ENCODE measurements around the gene ELAPOR1.
A peak's percentile ranks its signal among the peaks of the same experiment; 100 is the strongest.
"Not testable (repeated sequence)": the region's sequence is repeated elsewhere in the genome, so short reads cannot be mapped to it uniquely, and the experiment has no call there.

ELAPOR1 gene

DNA sequence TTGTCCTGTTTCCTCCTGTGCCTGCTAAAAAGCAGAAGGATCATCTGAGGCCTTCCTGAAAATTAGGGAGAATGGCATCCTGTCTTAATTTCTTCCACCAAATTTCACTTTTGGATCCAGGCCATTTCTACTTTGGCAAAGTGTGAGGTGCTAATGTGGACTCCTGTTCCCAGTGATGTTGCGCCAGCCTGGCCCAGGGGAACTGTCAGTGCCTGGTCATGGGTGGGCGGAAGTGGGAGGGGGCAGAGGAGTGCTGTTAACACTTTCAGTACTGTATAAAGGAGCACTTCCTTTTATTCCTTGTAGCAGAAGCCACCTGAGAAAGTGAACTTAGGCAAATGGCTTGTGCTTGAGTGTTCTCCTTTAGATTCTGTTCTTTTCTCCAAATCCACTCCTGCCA is 19.9 kb downstream of the ELAPOR1 start:
- DNase-seq (ENCODE audit: low read depth), result no peak
- H3K4me3 ChIP-seq (ENCODE audit: low read depth, low read length), result no peak overlapping the region

DNA sequence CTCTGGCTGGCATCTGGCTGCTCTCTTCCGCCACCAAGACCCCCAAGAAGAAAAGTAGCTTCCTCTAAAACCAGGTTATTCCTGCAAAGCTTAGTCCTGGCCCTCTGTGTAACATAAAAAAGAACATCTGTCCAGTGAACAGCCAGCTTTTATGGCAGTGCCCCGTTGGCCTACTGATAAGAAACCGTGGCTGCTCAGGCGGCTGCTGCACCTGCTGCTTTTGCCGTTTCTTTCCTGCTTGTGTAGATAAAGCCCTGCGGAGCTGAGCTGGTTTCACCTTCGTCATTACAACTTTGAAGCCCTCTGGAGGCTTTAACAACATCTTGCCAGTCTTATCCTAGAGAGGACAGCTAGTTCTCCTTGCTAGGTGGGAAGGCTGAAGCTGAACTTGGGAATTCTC is 20.5 kb downstream of the ELAPOR1 start:
- H3K4me3 ChIP-seq (ENCODE audit: low read depth, low read length), result no peak overlapping the region
- no peak for DNase-seq (ENCODE audit: low read depth)

DNA sequence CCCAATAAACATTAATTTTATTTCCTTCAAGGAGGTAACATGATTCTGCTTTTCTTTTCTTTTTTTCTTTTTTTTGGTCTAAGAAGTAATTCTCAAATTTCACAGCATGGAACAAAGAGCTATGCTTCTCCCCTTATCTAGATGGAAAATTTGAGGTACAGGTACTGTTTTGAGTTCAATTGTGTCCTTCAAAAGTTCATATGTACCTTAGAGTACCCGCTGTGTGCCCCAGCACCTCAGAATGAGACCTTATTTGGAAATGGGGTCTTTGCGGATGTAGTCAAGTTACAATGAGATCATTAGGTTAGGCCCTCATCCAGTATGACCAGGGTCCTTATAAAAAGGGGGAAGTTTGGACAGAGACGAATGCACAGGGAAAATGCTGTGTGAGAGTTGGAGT is 22.0 kb downstream of the ELAPOR1 start:
- no peak overlapping the region for H3K4me3 ChIP-seq (ENCODE audit: low read depth, low read length)
- no peak for DNase-seq (ENCODE audit: low read depth)

DNA sequence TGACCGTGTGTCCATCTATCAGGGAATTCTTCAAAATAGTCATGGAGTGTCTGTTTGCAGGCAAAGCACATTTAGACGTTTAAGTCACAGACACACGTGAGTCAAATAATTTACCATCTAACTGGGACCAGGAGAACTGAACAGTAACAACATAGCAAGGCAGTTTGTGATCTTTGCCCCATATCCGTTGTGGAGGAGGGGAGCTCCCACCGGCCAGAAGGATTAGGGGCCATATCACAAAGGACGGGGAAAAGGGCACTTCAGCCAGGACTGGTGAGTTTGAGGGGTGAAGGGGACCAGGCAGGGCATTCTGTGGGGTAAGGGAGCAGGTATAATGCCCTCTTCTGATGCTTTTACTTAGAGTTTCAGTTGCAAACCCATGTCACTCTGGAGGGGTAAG is 22.9 kb downstream of the ELAPOR1 start:
- H3K4me3 ChIP-seq (ENCODE audit: low read depth, low read length), result no peak overlapping the region
- DNase-seq (ENCODE audit: low read depth), result no peak

DNA sequence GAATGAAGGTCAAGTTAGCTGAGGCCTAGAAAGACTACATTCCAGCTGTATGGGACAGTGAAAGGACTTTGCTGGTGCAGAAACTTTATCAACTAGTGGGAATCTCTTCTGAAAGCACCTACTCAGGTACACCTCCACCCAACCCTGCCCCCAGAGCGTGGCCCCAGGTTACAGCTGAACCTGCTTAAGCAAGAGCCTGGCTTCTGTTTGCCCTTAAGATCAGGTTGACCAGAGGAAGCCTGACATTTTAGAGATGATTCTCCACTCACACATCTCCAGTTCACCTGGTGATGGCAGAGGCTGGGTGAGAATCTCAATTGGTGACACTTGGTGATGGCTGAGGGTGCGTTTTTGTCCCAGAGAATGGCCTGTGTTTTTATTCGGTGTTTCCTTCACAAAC is 24.0 kb downstream of the ELAPOR1 start:
- H3K4me3 ChIP-seq (ENCODE audit: low read depth, low read length), result no peak overlapping the region
- no peak for DNase-seq (ENCODE audit: low read depth)

DNA sequence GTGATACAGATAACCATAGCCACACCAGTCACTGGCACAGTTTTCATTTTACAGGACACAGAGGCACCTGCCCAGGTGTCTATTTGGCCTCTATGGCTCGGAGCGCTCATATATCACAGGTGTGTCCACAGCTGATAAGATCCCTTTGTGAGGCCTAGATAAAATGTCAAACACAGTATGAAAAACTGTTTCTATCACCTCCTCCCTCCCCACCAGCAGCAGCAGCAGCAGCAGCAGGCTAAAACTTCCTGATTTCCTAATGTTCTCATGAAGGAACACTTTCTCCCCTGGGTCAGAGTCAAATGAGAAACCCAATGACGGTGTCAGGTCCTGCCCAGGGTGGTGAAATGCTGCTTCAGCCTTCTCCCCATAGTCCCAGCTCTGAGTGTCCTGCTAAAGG is 24.4 kb downstream of the ELAPOR1 start:
- DNase-seq (ENCODE audit: low read depth), result no peak
- no peak overlapping the region for H3K4me3 ChIP-seq (ENCODE audit: low read depth, low read length)

DNA sequence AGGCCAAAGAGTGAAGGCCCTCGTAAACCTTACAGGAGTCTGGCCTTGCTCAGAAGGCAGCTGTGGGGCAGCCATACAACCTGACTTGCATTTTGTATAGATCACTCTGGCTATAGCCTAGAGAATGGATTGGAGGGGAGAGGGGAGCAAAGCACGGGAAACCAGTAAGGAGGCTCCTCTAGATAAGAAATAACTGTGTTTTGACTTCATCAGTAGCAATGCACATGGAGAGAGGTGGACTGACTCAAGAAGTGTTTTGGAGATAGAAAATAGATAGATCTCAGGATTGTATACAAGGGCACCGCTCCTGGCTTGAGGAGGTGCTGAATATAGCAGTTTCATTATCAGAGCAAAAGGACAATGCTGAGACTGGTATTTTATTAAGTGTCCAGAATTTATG is 26.5 kb downstream of the ELAPOR1 start:
- H3K4me3 ChIP-seq (ENCODE audit: low read depth, low read length), result no peak overlapping the region

DNA sequence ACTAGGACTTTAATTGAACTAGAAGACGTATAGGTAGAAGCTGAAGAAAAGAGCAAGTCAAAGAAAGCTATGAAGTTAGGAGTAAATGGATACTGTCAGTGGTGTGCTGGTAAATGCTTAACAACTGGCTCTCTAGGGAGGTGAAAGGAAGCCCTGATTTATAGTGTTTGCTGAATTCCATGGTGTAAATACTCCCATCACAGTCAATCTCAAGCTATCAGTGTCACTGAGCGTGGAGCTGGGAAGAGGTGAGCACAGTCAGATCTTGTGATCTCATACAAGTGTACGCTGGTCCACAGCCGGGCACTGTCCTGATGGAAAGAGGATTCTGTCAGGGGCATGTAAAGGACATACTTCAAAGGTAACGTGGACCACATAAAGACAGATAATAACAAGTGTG is 28.3 kb downstream of the ELAPOR1 start:
- no peak for DNase-seq (ENCODE audit: low read depth)
- H3K4me3 ChIP-seq (ENCODE audit: low read depth, low read length), result no peak overlapping the region

More for the DNA sequence above, 26.5 kb downstream of the ELAPOR1 start:
- DNase-seq (ENCODE audit: low read depth), result no peak

DNA sequence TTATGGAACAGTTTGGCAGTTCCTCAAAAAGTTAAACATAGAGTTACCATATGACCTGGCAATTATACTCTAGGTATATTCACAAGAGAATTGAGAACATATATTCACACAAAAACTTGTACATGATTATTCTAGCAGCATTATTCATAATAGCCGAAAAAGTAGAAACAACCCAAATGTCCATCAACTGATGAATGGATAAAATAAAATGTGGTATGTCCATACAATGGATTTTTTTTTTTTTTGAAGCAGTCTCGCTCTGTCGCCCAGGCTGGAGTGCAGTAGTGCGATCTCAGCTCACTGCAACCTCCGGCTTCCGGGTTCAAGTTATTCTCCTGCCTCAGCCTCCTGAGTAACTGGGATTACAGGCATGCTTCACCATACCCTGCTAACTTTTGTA is 28.8 kb downstream of the ELAPOR1 start:
- not testable (repeated sequence) for DNase-seq (ENCODE audit: low read depth); H3K4me3 ChIP-seq (ENCODE audit: low read depth, low read length)

DNA sequence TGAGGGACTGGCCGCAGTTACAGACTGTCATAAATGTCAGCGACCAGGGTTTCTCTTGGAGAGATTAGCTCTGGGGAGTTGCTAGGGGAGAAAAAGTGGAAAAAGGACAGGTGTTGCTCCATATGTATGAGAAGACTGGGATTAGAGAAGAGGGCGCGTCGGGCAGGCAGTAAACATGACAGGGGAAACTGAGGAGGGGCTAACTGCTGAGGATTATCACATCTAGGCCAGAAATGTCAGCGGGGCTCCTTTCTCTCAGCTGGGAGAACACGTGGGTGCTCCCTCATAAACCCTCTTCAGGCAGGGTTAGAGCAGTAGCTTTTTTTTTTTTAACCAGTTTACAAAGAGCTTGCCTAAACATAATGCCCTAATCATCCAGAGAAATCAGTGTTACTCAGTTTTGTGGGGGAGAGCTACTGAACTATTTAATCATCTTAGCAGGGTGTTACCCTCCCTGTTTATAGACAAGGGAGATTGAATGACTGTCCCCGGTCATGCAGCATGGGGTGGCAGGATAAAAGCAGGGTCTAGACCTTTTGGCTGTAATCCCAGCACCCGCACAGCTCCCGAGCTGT is 35.2 kb downstream of the ELAPOR1 start:
- no peak for DNase-seq (ENCODE audit: low read depth)
- H3K4me3 ChIP-seq (ENCODE audit: low read depth, low read length), result no peak overlapping the region

DNA sequence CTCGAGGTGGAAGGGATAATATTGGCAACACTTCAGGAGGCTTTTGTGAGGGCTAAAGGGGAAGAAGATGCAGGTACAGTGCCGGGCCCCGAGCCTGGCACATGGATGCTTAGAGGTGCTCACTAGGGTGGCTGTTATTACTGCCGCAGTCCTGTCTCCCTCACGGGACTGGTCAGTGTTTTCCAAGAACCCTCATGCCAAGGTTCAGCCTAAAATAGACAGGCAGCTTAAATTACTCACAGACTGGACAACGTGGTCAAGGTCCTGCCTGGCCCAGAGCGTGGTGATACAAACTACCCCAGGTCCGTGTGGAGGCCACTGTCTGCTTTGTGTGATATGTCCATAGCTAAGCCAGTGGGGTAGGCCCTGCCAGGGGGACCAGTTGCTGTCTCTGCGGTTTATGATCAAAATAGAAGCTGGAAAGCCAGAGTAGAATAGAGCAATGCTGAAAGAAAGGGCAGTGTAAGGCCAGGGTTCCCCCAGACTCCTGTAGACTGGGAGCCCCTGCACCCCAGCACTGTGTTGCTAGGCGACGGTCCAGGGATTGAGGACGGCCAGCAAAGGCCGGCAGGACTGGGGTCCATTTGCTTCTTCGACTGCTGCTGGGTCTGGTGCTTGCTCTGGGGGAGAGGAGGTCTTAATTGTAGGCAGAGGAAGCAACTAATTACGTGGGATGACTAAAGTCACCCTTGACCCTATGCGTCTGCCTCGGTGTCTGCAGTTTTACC is 36.1 kb downstream of the ELAPOR1 start:
- DNase-seq (ENCODE audit: low read depth), result no peak

DNA sequence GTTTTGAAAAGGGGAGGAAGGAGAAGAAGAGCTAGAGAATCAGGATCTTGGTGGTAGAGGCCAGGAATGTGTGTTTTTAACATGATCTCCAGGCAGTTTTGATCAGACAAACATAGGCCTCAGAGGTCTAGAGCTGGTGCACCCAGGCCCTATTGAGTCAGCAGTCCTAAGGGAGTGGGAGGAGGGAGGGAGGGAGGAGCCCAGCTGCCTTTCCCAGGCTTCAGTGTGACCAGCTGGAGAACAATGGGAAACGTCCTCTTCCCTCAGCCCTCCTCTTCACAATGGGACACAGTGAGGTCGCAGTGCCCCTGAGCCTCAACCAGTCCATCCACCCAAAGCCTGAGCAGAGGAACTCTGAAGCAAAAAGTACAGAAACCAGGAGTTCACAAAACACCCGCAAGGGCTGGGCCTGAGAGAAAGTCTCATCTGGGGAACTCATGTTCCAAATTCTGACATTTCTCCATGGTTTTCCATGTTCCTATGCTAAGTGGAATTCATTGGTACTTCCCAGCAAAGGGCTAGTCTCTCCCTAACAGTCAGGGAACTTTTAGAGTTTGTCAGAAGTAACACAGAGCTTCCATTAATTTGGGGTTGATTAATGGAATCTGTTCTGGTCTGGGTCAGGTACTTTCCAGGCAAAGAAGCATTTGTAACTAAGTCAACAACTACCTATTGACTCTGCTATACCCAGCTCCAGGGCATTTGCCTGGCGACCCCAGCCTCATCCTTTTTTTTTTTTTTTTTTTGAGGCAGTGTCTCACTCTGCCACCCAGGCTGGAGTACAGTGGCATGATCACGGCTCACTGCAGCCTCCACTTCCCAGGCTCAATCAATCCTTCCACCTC is 37.5 kb downstream of the ELAPOR1 start:
- DNase-seq (ENCODE audit: low read depth), result peak; percentile 37
- no peak overlapping the region for H3K4me3 ChIP-seq (ENCODE audit: low read depth, low read length)

More for the DNA sequence above, 36.1 kb downstream of the ELAPOR1 start:
- no peak overlapping the region for H3K4me3 ChIP-seq (ENCODE audit: low read depth, low read length)

DNA sequence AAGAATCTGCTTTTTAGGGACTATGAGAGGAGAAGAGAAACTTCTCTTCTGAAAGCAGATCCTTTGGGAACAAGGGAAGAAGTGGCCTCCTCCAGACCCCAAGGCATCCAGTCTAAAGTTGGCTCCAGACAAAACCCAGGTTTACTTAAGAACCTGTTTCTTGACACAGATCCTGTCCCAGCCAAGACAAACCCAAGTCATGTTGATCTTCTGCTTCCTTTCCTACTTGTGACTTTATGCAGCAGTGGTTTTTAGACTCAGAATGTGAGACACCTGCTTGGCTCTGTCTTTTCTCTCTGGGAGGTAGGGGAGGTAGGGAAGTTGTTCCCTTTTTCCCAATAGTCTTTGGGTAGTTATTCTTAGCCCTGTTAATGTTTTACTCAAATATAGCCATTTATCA is 38.3 kb downstream of the ELAPOR1 start:
- DNase-seq (ENCODE audit: low read depth), result no peak
- no peak overlapping the region for H3K4me3 ChIP-seq (ENCODE audit: low read depth, low read length)

DNA sequence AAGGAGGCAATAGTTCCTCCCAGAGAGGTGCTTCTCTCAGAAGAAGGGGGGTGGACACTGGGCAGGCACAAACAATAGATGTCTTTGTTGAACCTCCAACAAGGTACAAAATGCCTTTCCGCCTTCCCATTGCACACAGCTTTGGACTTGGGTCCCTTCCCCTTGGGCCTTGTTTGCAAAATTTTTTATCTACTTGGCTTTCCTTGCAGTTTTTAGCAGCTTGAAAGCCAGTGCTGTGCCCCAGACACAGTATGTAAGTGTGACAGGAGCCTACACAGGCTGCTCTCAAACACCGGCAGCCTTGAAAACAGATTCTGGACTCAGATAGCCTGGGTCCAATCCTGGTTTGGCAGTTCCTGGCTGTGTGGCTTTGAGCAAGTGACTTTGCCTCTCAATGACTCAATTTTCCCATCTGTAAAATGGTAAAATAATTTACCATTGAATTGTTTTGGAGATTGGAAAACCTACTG is 43.0 kb downstream of the ELAPOR1 start:
- no peak for DNase-seq (ENCODE audit: low read depth)
- no peak overlapping the region for H3K4me3 ChIP-seq (ENCODE audit: low read depth, low read length)

DNA sequence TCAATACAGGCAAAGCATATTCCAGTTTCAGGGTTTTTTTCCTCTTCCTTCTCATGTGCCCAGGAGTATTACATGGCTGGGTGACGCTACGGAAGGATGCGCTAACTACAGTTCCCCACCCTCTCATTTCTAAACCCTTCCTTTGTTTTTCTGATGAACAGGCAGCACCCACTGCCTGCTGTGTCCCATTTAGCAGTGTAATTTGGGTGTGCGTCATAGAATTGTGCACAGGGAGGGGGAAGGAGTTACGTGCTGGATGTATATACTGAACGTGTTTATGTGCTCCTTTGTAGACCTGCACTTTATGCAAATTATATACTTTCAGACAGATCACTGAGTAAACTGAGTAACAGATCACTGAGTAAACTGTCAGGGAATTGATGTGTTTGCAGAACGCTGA is 44.5 kb downstream of the ELAPOR1 start:
- H3K4me3 ChIP-seq (ENCODE audit: low read depth, low read length), result no peak overlapping the region
- no peak for DNase-seq (ENCODE audit: low read depth)

DNA sequence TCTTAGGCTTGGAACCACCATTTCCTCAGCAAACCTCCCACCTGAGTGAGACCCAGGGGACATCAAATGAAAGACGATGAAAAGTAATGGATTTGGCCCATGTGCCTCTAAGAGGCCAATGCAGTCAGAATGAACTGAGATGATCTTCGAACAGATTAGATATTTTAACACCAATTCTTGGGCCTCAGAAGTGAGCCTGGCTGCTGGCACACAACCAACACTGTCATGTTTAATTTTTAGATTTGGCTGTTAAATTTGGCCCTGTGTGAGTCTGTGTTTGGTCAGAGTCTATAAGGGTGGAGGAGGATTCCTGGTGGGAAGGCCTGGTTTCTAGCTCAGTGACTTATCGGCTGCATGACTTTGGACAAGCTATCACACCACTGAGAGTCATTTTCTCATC is 45.4 kb downstream of the ELAPOR1 start:
- DNase-seq (ENCODE audit: low read depth), result no peak
- H3K4me3 ChIP-seq (ENCODE audit: low read depth, low read length), result no peak overlapping the region

DNA sequence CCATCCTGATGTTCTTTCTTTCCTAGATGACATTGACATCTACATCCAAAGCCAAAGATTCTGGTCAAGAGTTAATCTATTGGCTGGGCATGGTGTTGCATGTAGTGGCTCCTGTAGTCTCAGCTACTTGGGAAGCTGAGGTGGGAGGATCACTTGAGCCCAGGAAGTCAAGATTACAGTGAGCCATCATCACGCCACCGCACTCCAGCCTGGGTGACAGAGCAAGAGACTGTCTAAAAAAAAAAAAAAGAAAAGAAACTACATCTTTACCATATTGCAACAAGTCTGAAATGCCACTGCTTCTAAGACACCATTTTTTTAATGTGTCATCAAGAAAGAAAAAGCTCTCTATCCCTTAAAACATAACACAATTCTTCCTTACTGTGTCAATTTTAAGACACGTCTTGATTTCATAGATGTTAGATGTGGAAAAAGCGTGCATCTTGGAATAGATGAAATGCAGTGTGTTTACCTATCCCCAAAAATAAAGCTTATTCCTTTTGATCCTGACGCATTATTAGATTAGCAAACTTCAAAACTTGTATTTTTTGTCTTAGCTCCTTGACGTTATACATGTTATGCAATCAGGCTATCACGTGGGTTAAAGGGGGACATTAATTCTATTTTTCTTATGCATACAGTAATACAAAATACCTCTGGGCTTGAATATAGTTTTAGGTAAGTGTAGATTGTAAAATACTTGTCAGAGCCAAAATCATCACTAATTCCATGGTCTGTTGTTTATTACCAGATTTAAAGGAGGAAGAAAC is 46.3 kb downstream of the ELAPOR1 start:
- no peak for DNase-seq (ENCODE audit: low read depth)
- H3K4me3 ChIP-seq (ENCODE audit: low read depth, low read length), result no peak overlapping the region

DNA sequence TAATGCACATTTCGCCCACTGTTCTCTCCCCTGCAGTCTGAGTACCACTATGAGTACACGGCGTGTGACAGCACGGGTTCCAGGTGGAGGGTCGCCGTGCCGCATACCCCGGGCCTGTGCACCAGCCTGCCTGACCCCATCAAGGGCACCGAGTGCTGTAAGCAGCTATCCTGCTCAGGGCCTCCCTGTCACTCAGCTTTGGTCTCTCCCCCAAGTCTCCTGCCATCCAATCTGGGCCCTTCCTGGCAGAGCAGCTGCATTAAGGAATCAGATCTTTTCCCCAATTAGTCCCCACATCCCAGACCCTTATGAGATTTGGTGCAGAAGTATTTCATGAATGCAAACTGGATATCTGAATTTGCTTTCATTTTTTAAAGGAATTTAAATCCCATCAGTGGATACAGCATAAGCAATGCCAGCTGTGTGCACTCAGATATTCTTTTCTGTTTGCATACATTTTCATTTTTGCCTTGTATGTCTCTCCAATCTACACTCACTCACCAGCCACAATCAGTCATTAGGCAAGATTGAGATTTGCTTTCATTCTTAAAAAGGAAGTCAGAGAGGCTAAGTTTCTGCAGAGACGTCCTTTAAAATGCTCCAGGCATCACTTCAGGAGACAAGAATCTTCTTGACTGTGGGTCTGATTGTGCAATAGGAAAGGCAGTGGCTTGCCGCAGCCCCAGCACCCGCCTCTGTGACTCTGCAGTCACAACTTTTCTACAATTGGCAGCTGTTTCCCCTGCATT is 48.1 kb downstream of the ELAPOR1 start:
- no peak overlapping the region for H3K4me3 ChIP-seq (ENCODE audit: low read depth, low read length)
- peak; percentile 77 for DNase-seq (ENCODE audit: low read depth)

DNA sequence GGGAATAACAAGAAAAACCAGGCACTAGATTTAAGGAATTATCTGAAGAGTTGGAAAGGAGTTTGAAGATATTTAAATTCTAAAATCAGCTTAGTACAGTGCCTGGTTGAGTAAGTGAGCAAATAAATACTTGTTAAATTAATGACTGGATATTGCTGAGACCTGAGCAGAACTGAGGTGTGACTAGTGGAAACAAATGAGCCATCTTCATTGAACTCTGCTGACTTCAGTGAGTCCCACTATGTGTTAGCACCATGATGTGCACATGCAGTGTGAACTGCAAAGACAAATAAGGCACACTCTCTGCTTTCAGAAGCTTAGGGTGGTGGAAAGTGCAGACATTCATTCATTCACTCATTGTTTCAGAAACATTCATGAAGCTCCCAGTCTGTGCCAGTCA is 48.7 kb downstream of the ELAPOR1 start:
- no peak overlapping the region for H3K4me3 ChIP-seq (ENCODE audit: low read depth, low read length)
- no peak for DNase-seq (ENCODE audit: low read depth)
